ENCODE data around the gene CAPN5.

Gene CAPN5

DNA sequence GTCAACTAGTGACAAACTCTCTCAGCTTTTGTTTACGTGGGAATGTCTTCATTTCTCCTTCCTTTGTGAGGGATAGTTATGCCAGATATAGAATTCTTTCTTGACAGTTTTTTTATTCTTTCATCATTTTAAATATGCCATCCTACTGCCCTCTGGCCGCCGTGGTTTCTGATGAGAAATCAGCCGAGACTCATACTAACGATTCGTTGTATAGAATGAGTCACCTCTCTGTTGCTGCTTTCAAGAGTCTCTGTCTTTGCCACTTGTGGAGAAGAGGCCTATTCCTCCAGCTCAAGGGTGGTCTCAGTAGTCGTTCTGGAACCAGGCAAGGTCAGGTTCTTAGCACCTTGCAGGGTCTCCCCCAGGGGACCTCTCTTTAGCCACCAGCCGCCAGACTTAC lies 69.3 kb downstream of the CAPN5 start:
- DNase-seq (ENCODE audit: low read depth), result no peak
- TF ChIP-seq, protein P1, sequence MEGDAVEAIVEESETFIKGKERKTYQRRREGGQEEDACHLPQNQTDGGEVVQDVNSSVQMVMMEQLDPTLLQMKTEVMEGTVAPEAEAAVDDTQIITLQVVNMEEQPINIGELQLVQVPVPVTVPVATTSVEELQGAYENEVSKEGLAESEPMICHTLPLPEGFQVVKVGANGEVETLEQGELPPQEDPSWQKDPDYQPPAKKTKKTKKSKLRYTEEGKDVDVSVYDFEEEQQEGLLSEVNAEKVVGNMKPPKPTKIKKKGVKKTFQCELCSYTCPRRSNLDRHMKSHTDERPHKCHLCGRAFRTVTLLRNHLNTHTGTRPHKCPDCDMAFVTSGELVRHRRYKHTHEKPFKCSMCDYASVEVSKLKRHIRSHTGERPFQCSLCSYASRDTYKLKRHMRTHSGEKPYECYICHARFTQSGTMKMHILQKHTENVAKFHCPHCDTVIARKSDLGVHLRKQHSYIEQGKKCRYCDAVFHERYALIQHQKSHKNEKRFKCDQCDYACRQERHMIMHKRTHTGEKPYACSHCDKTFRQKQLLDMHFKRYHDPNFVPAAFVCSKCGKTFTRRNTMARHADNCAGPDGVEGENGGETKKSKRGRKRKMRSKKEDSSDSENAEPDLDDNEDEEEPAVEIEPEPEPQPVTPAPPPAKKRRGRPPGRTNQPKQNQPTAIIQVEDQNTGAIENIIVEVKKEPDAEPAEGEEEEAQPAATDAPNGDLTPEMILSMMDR (conservative IDR thresholded peaks at IDR 0.05; ENCODE audit: low read depth, low read length), result no peak
- H3K4me3 ChIP-seq (ENCODE audit: low read length), result no peak overlapping the region

DNA sequence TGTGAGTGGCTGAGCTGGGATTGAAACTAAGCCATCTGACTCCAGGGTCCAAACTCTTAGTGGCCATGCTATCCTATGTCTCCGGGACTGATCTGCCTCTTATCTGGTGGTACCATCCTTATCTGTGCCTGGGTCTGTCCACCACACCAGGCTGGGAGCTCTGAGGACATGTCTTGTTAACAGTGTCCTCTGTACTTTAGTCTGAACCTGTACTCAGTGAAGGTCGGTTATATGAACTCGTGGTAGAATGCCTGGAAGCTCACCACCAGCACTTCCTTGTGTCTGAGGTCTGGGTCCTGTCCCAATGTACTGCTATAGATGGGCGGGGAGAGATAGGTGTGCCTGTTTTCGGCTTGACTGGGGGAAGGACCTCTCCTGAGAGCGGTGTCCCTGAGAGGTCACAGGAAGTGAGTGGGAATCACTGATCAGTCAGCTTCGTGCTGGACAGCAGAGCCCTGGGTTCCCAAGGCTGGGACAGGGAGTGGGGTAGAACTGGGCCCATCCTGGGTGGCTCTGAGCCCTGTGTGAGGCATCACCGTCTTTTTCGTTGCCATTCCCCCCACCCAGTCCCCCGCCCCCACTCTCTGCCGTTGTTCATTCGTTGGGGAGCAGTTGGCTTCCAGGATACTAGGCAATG lies 70.1 kb downstream of the CAPN5 start:
- H3K4me3 ChIP-seq (ENCODE audit: low read length), result no peak overlapping the region
- no peak for DNase-seq (ENCODE audit: low read depth)
- TF ChIP-seq, protein P1 (conservative IDR thresholded peaks at IDR 0.05; ENCODE audit: low read depth, low read length), result no peak

DNA sequence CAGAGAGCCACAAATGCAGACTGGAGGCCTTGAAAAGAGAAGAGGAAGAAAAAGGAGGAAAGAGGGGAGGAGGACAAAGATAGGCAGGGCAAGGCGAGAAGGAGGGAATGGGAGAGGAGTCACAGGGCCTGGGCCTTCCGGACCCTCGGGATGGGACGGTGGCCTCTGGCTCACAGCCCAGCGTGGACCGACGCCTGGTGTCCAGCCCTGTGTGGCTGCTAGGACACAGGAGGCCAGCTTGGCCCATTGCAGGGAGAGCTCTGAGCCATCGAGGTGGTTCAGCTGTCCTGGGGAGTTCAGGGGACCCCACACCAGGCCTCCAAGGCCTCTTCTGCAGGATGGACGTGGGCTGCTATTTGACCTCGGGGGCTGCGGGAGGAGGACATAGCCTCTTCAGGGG lies 70.7 kb downstream of the CAPN5 start:
- no peak overlapping the region for H3K4me3 ChIP-seq (ENCODE audit: low read length)
- TF ChIP-seq, protein P1 (conservative IDR thresholded peaks at IDR 0.05; ENCODE audit: low read depth, low read length), result no peak
- DNase-seq (ENCODE audit: low read depth), result no peak

DNA sequence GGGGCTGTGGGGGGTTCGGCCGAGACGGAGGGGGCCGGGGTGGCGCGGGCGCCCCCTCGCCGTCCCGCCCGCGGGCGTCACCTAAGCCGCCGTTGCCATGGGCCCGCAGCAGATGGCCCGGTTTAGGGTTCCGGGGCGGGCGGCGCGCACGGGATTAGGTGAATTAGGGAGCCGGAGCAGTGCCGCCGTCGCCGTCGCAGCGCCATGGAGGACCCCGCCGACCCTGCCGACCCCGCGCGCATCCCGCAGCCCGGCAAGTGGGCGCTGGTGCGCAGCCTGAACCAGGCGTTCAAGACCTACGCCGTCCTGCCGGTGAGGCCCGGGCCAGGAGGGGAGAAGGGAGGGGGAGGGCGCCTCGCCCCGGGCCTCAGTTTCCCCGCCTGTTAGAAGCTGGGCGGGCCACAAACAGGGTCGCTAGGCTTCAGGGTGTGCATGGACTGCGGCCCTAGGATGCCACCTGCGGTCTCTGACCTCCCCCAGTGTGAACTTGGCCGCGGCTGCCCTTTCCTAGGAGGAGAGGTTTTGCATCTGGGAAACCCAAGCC lies 71.4 kb downstream of the CAPN5 start:
- no peak for DNase-seq (ENCODE audit: low read depth)
- H3K4me3 ChIP-seq (ENCODE audit: low read length), result no peak overlapping the region
- TF ChIP-seq, protein P1 (conservative IDR thresholded peaks at IDR 0.05; ENCODE audit: low read depth, low read length), result no peak

DNA sequence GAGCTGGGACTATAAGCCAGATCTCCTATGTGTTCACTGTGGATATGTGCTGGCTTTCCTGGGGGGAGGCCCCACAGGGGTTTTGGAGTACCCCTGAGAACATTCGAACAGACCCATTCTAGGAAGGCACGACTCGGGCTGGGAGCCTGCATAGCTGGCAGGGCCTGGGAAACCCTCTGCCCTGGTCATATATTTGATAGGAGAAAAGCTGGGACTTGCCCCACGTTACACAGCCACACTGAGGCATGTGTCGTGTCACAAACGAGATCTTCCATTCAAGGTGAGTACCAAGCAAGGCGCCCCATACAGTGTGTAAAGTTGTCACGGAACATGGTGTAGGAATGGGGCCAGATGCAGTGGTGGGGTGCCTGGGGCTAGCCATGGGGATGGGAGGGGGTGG lies 72.4 kb downstream of the CAPN5 start:
- TF ChIP-seq, protein P1 (conservative IDR thresholded peaks at IDR 0.05; ENCODE audit: low read depth, low read length), result no peak
- no peak overlapping the region for H3K4me3 ChIP-seq (ENCODE audit: low read length)
- DNase-seq (ENCODE audit: low read depth), result no peak

DNA sequence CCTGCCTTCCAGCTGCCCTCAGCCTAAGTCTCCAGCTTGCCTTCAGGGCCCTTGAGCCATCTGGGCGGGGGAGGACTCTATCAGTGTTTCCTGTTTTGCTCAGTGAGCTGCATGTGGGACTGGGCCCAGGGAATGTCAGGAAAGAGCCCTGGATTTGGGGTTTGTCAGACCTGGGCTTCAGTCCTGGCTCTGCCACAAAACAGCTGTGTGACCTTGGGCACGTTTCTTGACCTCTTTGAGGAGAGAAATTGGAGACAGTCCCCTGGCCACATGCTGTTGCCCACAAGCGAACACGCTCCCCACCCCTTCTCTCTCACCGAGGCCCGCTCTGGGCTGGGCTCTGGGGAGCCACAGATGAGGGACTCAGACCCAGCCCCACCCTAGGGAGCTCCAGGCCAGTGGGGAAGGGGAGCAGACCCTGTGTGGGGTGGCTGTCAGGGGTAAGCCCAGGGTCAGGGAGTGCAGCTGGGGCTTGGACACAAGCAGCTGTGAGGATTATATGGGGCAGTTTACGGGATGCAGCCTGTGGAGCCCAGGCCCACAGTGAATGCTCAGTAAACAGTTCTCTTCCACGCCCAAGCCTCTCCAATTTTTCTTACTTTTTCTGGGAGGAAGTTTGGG lies 73.6 kb downstream of the CAPN5 start:
- no peak overlapping the region for H3K4me3 ChIP-seq (ENCODE audit: low read length)
- no peak for DNase-seq (ENCODE audit: low read depth)
- TF ChIP-seq, protein P1 (conservative IDR thresholded peaks at IDR 0.05; ENCODE audit: low read depth, low read length), result no peak

DNA sequence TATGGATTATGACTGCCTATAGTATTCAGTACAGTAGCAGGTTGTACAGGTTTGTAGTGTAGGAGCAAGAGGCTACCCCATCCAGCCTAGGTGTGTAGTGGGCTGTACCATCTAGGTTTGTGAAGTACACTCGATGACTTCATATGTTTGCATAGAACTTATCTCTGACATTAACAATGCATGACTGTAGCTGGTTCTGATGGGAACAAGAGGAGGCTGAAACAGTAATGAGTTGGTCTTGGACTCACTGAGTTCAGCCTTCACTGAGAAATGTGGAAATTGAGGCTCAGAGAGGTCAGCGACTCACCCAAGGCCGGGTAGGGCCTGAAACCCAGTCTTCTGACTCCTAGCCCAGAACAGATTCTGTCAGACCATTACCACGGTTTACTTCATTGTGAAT lies 74.3 kb downstream of the CAPN5 start:
- TF ChIP-seq, protein P1 (conservative IDR thresholded peaks at IDR 0.05; ENCODE audit: low read depth, low read length), result no peak
- no peak overlapping the region for H3K4me3 ChIP-seq (ENCODE audit: low read length)
- DNase-seq (ENCODE audit: low read depth), result no peak
